Measurements from ENCODE around the gene PRF1.

Gene PRF1

GRCh38 chr10:70599791-70600190 lies 2.8 kb downstream of the PRF1 start:
- TF ChIP-seq, protein P1, sequence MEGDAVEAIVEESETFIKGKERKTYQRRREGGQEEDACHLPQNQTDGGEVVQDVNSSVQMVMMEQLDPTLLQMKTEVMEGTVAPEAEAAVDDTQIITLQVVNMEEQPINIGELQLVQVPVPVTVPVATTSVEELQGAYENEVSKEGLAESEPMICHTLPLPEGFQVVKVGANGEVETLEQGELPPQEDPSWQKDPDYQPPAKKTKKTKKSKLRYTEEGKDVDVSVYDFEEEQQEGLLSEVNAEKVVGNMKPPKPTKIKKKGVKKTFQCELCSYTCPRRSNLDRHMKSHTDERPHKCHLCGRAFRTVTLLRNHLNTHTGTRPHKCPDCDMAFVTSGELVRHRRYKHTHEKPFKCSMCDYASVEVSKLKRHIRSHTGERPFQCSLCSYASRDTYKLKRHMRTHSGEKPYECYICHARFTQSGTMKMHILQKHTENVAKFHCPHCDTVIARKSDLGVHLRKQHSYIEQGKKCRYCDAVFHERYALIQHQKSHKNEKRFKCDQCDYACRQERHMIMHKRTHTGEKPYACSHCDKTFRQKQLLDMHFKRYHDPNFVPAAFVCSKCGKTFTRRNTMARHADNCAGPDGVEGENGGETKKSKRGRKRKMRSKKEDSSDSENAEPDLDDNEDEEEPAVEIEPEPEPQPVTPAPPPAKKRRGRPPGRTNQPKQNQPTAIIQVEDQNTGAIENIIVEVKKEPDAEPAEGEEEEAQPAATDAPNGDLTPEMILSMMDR (conservative IDR thresholded peaks at IDR 0.05): no peak
- H3K27ac ChIP-seq: no peak overlapping the region

GRCh38 chr10:70599319-70599718 lies 3.2 kb downstream of the PRF1 start:
- no peak overlapping the region for H3K27ac ChIP-seq

DNA sequence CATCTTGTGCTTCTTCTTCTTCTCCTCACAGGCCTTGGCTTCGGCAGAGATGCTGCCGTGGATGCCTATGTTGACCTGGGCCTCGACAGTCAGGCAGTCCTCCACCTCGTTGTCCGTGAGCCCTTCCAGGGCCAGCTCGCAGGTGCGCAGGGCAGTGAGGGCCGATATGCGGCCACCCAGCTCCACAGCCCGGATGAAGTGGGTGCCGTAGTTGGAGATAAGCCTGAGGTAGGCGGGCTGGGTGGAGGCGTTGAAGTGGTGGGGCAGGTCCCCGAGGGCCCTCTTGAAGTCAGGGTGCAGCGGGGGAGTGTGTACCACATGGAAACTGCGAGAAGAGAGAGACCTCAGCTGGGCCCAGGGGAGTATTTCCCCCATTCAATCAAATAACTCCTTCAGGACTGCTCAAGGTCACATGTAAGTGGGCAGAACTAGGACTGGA lies 3.7 kb downstream of the PRF1 start:
- TF ChIP-seq, protein P1 (conservative IDR thresholded peaks at IDR 0.05): no peak
- H3K27ac ChIP-seq: no peak overlapping the region

More at GRCh38 chr10:70599319-70599718, 3.2 kb downstream of the PRF1 start:
- TF ChIP-seq, protein P1 (conservative IDR thresholded peaks at IDR 0.05): no peak

DNA sequence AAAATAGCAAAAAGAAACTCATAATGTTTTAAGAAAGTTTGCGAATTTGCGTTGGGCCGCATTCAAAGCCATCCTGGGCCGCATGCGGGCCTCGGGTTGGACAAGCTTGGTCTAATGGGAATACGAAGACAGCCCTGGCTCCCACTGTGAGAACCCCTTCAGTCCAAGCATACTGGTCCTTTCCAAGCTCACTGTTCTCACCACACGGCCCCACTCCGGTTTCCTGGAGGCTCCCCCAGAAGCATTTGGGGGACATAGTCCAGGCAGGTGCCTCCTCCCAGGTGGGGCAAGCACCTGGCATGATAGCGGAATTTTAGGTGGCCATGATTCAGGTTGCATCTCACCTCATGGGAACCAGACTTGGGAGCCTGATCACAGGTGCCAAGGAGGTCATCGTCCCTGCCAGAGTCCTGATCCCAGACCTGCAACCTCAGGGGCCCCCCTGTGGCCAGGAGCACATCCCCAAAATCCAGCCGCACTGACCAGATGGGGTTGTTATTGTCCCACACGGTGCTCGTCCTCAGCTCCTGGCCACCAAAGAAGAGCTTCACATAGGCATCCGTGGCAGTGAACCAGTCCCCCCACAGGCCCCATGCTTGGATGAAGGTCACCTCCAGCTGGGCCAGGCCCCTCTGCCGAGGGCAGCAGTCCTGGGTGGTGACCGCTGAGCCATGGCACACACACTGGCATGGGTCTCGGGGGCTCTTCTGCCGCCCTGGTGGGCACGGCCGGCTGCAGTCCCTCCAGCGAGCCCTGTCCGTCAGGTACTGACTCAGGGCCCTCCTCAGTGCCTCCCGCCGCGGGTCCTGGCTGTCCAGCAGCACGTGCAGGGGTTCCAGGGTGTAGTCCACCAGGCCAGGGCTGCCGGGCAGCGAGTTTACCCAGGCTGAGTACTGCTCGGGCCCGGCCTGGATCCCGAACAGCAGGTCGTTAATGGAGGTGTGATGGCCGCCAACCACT lies 4.4 kb downstream of the PRF1 start:
- no peak overlapping the region for H3K27ac ChIP-seq
- TF ChIP-seq, protein P1 (conservative IDR thresholded peaks at IDR 0.05): no peak

DNA sequence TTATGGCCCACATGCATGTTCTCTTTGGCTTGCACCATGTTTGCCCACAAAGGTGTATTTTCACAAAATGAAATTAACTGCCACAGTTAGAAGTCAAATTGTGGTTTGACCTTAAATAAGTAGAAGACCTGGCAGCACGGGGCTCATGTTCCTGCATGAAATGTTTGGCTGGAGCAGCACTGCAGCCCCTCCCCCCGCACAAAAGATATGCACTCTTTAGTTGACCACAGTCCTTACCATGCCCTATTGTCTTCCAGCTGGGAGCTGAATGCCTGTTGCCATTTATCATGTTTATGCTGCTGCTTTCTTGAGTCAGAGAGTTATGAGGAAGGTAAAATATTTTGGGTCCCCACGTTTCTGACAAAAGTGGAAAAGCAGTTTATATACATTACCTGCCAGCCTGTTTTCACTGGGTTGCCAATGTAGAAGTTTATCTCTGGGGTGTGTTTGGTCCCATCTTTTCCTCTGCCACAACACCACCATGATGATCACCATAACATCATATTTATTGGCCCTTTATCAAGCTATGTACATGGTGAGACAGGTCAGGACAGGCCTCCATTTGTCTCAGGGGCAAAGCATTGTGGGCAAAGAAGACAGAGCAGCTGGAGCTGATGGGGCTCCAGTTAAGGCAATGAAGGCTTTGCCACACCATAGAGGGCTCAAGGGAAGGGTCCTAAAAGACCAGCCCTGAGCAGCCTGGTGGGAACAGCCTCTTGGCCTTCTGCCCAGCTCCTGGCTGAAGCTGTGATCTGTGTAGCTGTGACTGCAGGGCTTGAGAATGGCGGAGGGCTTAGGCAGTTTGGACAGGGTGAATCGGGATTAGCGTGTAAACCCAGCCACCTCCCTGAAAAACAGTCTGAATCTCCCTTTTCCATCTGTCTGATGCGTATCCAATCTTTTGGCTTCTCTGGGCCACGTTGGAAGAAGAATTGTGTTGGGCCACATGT lies 5.4 kb downstream of the PRF1 start:
- TF ChIP-seq, protein P1 (conservative IDR thresholded peaks at IDR 0.05): no peak
- no peak overlapping the region for H3K27ac ChIP-seq

DNA sequence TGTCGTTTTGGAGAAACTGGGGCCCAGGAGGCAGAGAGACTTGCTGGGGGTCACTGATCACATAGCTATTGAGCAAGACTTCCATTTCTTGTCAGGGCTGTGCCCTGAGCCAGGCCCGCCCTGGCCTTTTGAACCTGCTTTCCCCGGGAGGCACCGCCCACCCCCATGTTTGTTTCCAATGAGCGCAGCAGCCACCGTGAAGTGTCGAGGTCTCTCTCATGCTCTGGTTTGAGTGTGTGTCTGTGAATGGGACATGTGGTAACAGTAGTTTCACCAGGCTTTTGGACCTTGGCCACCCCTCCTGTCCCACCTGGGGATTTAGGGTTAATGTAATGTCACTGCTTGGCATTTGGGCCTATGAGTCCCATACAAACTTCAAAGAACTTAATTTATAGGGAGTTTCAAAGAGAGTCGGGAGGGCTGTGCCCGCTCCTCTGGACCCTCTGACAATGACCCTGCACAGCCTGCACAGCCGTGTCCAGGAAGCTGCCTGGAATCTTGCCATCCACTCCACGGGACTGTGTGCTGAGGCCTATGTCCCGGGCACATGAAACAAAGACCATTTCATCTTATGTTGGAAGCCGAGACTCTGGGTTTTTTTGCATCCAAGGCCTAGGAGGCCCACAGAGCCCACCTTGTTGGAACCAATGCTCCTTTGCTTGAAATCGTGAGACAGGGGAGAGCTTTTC lies 6.3 kb downstream of the PRF1 start:
- H3K27ac ChIP-seq: no peak overlapping the region
- TF ChIP-seq, protein P1 (conservative IDR thresholded peaks at IDR 0.05): no peak
